ENCODE measurements around the gene MAP4. TPM values are rescaled to one million over a fixed set of nuclear protein-coding genes. Genes with fewer than 3 reads are reported as not detected.

The MAP4 gene
- total and polyA plus RNA-seq, 2 of the 13 experiments (the other 11 are each of a cell fraction or from before 2014, with no cell fraction given), result 33.1 to 38.7 TPM

DNA sequence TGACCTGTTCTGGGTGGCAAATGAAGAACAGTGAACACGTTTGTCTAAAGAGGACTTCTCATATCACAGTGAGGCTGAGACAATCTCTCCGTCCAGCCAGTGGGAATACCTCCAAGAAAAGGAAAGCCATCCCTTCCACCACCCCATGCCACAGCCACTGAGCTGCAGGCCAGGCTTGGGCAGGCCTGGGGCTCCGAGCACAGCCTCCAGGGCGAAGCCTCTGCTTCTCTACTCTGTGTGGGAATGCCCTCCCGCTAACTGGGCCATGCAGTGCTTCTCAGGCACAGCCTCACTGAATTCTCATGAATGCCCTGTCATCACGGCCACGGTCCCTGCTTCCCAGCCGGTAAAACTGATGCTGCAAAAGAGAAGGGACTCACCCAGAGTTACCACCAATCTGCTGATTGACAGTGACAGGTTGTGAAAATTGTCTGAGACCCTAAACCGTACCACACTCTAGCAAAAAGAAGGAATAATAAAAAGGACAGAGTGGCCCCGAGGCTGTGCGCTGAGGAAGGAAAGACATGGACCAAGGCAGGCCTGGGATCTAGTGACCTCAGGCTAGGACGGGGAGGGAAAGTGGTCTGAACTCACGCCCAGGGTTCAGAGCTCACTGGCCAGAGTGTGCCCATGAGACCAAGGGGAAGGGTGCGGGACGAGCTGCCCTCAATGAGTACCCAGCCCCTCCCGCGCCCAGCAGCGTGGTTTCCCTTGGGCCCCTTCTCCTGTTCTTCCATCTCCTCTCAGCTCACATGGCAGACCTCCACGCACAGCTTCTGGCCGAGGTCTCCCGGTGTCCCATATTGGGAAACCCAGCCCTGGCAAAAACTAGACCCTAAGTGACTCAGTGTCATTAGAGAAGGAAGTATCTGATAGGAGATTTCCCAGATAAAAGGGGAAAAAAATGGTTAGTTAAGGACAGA lies 160.5 kb downstream of the MAP4 start:
- WGBS (ENCODE audit: low lambda C conversion rate), result 97% methylated on average over 19 of the region's 21 CpGs

DNA sequence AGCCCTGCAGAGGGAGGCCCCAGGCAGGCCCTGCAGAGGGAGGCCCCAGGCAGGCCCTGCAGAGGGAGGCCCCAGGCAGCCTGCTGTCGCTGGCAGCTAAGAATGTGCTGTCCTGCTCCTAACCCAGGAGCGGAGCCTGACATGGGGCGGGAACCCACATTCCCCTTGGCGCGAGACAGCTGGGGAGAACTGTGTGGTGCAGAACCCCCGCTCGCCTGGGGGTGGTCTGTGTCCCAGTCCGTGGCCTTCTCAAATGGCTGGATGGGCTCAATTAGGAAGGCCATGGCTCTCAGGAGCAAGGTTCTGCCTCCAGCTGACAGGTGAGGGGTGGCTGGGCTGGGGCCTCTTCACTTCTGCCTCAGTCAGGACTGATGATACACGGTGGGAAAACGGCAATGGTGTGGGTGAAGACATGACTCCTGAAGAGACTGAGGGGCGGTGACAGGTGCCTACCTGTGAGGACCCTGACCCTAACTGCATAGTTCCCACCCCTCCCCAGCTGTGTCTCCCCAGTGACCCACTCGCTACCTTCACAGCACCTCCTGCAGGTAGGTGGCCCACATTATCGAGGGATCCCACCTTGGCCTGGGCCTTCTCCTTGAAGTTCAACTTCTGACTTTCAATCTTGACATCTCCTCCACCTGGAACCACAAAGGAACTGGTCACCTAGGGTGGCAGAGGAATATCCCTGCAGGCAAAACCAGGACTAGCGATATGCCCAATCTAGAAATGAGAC lies 161.3 kb downstream of the MAP4 start:
- Histone ChIP-seq H3K4me3 (replicated peaks in 1 of 3; ENCODE audit: insufficient read depth in 1 of 3, low read depth in 2 of 3, low read length in 3 of 3) (no peak overlapping the region), H3K79me2 (ENCODE audit: insufficient read depth, low read length) (no peaks in the 10 kb centered on the region), H3K27ac (ENCODE audit: extremely low read length, insufficient read depth, low read length) (no peak overlapping the region), H2AFZ (ENCODE audit: low read length) (no peak overlapping the region), H3K9me3 (ENCODE audit: low read length) (no peaks in the 10 kb centered on the region), H3K27me3 (ENCODE audit: control insufficient read depth in 1 of 2, insufficient read depth in 2 of 2, low read length in 2 of 2) (no peaks in the 10 kb centered on the region), H3K4me1 (ENCODE audit: insufficient read depth, low read length) (no peaks in the 10 kb centered on the region), H4K20me1 (ENCODE audit: insufficient read depth, low read length) (no peaks in the 10 kb centered on the region), H3K9ac (ENCODE audit: insufficient read depth, low read depth, low read length) (no peak overlapping the region), H3K4me2 (ENCODE audit: low read depth, low read length) (no peak overlapping the region), H3K36me3 (replicated peaks in 1 of 2; ENCODE audit: control insufficient read depth in 1 of 2, insufficient read depth in 2 of 2, low read length in 2 of 2) (peaks cover 24 to 58% of the 10 kb centered on the region in 2 experiments)
- ATAC-seq (no peak), DNase-seq (ENCODE audit: low spot score) (no peak), FAIRE-seq (no peak)
- 90% methylated on average over 4 of the region's 14 CpGs for WGBS (ENCODE audit: low lambda C conversion rate)
- ChIA-PET CTCF (ENCODE audit: low intra/inter-chr PET ratio, low total read pairs) (no interaction called here), POLR2A (no interaction called here)
- in situ Hi-C loops (cut with HindIII; ENCODE audit: extremely low pct_ligation_motif_present, low pct_unique_long_range_greater_than_20kb), result loop anchor here (10.0 kb wide), 1 partner anchor 140 kb away; no protein-coding TSS in a partner anchor
- intact Hi-C loops (cut with micrococcal nuclease; ENCODE audit: unreplicated experiment), result no loop called here
- no TSS peak for BruUV-seq (replicated peaks)
- TF ChIP-seq MEF2D (CRISPR knock-in tag; IDR thresholded peaks at IDR 0.05) (no peak), DMAP1 (CRISPR knock-in tag; IDR thresholded peaks at IDR 0.05) (no peak), REPIN1 (CRISPR knock-in tag; IDR thresholded peaks at IDR 0.05; ENCODE audit: borderline replicate concordance, low read depth) (no peak), ZNF564 (CRISPR knock-in tag; IDR thresholded peaks at IDR 0.05) (no peak), ZNF232 (CRISPR knock-in tag; IDR thresholded peaks at IDR 0.05; ENCODE audit: borderline replicate concordance) (no peak)
- TF ChIP-seq, protein P1, sequence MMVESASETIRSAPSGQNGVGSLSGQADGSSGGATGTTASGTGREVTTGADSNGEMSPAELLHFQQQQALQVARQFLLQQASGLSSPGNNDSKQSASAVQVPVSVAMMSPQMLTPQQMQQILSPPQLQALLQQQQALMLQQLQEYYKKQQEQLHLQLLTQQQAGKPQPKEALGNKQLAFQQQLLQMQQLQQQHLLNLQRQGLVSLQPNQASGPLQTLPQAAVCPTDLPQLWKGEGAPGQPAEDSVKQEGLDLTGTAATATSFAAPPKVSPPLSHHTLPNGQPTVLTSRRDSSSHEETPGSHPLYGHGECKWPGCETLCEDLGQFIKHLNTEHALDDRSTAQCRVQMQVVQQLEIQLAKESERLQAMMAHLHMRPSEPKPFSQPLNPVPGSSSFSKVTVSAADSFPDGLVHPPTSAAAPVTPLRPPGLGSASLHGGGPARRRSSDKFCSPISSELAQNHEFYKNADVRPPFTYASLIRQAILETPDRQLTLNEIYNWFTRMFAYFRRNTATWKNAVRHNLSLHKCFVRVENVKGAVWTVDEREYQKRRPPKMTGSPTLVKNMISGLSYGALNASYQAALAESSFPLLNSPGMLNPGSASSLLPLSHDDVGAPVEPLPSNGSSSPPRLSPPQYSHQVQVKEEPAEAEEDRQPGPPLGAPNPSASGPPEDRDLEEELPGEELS (CRISPR knock-in tag; IDR thresholded peaks at IDR 0.05), result no peak
- TF ChIP-seq, protein P2, sequence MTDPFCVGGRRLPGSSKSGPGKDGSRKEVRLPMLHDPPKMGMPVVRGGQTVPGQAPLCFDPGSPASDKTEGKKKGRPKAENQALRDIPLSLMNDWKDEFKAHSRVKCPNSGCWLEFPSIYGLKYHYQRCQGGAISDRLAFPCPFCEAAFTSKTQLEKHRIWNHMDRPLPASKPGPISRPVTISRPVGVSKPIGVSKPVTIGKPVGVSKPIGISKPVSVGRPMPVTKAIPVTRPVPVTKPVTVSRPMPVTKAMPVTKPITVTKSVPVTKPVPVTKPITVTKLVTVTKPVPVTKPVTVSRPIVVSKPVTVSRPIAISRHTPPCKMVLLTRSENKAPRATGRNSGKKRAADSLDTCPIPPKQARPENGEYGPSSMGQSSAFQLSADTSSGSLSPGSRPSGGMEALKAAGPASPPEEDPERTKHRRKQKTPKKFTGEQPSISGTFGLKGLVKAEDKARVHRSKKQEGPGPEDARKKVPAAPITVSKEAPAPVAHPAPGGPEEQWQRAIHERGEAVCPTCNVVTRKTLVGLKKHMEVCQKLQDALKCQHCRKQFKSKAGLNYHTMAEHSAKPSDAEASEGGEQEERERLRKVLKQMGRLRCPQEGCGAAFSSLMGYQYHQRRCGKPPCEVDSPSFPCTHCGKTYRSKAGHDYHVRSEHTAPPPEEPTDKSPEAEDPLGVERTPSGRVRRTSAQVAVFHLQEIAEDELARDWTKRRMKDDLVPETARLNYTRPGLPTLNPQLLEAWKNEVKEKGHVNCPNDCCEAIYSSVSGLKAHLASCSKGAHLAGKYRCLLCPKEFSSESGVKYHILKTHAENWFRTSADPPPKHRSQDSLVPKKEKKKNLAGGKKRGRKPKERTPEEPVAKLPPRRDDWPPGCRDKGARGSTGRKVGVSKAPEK (CRISPR knock-in tag; IDR thresholded peaks at IDR 0.05; ENCODE audit: borderline replicate concordance), result no peak

More for the DNA sequence above, 160.5 kb downstream of the MAP4 start:
- ChIA-PET CTCF (ENCODE audit: low intra/inter-chr PET ratio, low total read pairs) (no interaction called here), POLR2A (no interaction called here)
- H4K20me1 ChIP-seq (ENCODE audit: insufficient read depth, low read length), result no peaks in the 10 kb centered on the region
- no peak overlapping the region for H3K9ac ChIP-seq (ENCODE audit: insufficient read depth, low read depth, low read length)
- H3K27ac ChIP-seq (ENCODE audit: extremely low read length, insufficient read depth, low read length), result no peak overlapping the region
- in situ Hi-C loops (cut with HindIII; ENCODE audit: extremely low pct_ligation_motif_present, low pct_unique_long_range_greater_than_20kb), result loop anchor here (10.0 kb wide), 1 partner anchor 139 kb away; no protein-coding TSS in a partner anchor
- FAIRE-seq, result no peak
- H2AFZ ChIP-seq (ENCODE audit: low read length), result no peak overlapping the region
- TF ChIP-seq RBM22 (optimal IDR thresholded peaks at IDR 0.05; ENCODE audit: low read length) (peak; percentile 31), NFE2 (CRISPR knock-in tag; IDR thresholded peaks at IDR 0.05) (no peak)
- no peak overlapping the region for H3K4me3 ChIP-seq (replicated peaks in 1 of 3; ENCODE audit: insufficient read depth in 1 of 3, low read depth in 2 of 3, low read length in 3 of 3)
- DNase-seq (ENCODE audit: low spot score), result no peak
- peaks cover 23 to 57% of the 10 kb centered on the region in 2 experiments for H3K36me3 ChIP-seq (replicated peaks in 1 of 2; ENCODE audit: control insufficient read depth in 1 of 2, insufficient read depth in 2 of 2, low read length in 2 of 2)
- intact Hi-C loops (cut with micrococcal nuclease; ENCODE audit: unreplicated experiment), result no loop called here
- H3K27me3 ChIP-seq (ENCODE audit: control insufficient read depth in 1 of 2, insufficient read depth in 2 of 2, low read length in 2 of 2), result no peaks in the 10 kb centered on the region
- H3K79me2 ChIP-seq (ENCODE audit: insufficient read depth, low read length), result no peaks in the 10 kb centered on the region
- H3K4me2 ChIP-seq (ENCODE audit: low read depth, low read length), result no peak overlapping the region
- no TSS peak for BruUV-seq (replicated peaks)
- ATAC-seq, result no peak
- H3K9me3 ChIP-seq (ENCODE audit: low read length), result no peaks in the 10 kb centered on the region
- H3K4me1 ChIP-seq (ENCODE audit: insufficient read depth, low read length), result no peaks in the 10 kb centered on the region
